SKM-1 treated with dmso at 0.1 percent for 144 hours (cell line): ENCODE measurements around the gene FOLR3.

Source experiments
- DNase-seq: peaks from one replicate; lab custom pipeline; 2025; ENCODE audit not compliant: unreplicated experiment; lab: John Stamatoyannopoulos, UW

The FOLR3 gene

DNA sequence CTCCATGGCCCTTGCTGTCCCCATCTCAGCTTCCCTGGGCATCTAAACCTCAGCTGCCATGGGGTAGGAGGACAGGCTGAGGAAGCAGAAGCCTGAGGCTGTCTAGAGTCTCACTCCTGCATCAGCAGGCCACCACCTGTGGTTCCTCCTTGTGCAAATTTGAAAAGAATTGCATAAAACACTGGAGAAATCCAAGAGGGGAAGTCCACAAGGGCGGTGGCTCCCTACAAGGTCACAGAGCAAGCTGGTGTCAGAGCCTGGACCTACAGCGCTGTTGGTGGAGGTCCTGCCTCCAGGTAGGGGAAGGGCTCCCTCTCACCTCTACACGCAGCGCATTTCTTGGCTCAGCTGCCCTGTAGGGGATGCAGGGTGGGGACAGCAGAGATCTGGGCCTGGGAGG lies at the start of gene FOLR3:
FOLR3 (plus strand) TSS at position 253 of the 400 bp plus-strand sequence. CDS start 228 bp downstream, outside the sequence.
- peak; percentile 32 for DNase-seq

DNA sequence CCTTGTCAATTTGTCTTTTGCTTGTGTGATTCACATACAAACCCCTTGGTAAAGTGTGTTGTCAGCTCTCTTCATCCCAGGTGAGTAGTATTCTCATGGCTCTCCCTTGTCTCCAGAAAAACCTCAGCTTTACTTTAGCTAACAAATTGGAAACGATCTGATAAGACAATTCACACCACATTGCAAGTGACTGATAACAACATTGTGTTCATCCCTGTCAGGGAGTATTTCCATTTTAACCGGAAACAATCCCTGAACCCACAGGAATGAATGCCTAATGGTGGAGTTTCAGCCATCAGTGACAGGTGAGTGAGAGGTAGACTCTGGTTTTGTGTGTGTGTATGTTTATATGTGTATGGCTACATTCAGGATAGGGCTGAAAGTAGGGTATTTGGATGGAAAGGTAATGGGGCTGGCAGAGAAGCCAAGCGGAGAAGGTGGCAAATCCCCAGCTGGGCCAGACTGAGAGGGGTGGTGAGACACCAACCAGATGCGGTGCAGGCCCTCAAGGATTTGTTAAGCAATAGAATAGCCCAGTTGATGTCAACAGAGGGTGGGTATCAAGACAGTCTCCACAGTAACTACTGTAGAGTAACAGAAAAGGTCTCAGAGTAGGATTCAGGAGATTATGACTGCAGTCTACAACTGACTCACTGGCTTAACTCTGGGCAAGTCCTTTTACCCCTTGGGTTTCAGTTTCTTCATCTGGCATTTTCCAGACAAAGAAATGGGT lies 47.3 kb upstream of the FOLR3 start:
- DNase-seq, result no peak

- peak; percentile 98 for DNase-seq
Measured at GRCh38 chr11:72091292-72091691, 44.2 kb upstream of the FOLR3 start.

GRCh38 chr11:72098741-72099140 lies 36.8 kb upstream of the FOLR3 start:
- no peak for DNase-seq

GRCh38 chr11:72100009-72100408 lies 35.5 kb upstream of the FOLR3 start:
- no peak for DNase-seq

DNA sequence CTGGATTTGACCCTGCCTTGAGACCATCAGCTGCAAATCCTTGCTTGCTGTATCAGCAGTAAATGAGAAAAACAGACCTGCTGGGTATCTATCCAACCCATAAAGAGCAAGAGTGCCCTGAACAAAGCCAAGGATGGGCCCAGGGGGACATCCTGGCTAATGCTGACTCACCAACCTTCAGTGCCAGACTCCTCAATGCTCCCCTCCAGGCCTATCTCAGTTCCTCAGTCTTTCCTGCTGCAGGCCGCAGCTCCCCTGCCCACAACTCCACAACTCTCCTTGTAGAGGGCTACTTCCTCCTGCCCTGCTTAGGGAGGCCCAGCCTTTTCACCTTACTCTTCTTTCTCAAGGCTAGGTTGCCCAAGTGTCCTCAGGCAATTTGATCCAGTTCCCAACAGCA lies 35.1 kb upstream of the FOLR3 start:
- peak; percentile 98 for DNase-seq

- no peak for DNase-seq
Measured at GRCh38 chr11:72102162-72102561, 33.4 kb upstream of the FOLR3 start.

- DNase-seq, result no peak
Measured at GRCh38 chr11:72102631-72102945, 32.9 kb upstream of the FOLR3 start.

DNA sequence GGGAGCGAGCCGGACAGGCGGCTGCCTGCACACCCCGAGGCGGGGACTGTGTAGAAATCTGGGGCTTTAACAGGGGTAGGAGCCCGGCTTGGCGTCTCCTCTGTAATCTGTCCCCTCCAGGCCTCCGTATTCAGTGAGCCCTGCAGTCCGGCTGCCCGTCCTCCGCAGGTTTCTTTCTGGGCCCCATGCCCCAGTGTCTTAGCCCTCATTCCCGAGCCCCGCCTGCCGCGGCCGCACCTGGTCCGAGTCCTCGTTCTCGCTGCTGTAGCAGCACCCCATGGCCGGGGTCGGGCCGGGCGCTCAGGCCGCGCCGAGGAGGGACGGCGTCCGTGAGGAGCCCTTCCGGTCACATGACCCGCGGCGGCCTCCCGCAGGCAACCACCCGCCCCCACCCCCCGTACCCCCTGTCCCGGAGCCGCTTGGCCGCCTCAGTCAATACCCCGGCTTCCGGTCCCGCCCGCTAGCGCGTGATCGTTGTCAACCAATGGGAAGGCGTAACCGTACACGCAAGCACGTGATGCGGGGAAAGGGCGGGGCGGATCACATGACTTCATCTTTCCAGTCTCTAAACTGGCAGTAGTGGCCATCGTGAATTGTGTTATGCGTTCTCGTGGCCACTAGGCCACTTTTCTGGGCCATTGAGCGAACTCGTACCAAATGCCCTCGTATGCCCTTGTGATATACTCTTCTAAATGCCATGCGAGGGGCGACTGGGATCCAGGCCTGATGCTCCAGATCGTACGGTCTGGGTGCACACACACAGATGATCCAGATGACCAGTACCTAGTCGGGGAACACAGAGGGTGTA lies 32.4 kb upstream of the FOLR3 start, which contains the start of gene LAMTOR1:
LAMTOR1 (minus strand) TSS at position 352 of the 808 bp plus-strand sequence; CDS start at position 279, 73 bp downstream.
- peak; percentile 93 for DNase-seq

- DNase-seq, result no peak
Measured at GRCh38 chr11:72103754-72104167, 31.8 kb upstream of the FOLR3 start.

DNA sequence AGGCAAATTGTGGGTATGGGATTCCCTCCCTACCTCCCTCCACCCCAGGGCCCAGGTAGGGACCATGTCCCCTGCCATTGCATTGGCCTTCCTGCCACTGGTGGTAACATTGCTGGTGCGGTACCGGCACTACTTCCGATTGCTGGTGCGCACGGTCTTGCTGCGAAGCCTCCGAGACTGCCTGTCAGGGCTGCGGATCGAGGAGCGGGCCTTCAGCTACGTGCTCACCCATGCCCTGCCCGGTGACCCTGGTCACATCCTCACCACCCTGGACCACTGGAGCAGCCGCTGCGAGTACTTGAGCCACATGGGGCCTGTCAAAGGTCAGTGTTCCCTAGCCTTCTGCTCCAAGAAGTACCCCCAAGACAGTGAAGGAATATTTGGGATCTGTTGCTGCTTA lies 29.6 kb upstream of the FOLR3 start, which contains the start of gene TOMT:
TOMT (plus strand) TSS at position 37 of the 400 bp plus-strand sequence; CDS start at position 65, 28 bp downstream.
- no peak for DNase-seq

DNA sequence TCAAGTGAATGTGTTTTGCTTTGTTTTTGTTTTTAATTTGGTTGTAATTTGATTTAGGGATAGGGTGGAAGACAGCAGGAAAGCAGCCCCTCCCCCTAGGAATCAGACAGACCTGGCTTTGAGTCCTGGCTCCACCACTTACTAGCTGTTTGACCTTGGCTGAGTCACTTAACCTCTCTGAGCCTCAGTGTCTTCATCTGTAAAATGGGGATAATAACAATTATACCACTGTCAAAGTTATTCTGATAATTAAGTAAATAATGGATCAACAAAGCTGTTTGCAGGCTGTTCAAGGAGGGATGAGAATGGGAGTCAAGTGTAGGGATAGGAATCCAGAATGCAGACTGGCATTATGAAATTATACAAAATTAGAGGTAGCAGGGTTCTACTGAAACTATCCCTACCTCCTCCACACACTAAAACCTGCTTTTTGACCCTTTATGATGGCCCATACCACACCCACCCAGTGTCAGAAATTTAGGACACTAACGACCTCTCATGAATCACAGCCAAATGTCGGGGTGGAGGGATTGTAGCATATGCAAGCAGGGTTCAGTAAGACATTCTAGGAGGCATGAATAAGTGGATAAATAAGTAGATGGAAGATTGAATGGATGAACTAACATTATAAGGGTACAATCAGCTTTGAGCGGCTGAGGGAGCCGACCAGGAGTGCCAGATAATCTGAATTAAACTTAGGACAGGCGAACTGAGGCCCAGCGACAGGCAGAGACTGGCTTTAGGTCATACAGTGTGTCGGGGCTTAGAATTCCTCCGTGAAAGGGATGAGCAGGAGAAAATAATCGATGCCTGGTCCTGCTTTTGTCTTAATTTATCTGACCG lies 24.0 kb upstream of the FOLR3 start:
- DNase-seq, result no peak

DNA sequence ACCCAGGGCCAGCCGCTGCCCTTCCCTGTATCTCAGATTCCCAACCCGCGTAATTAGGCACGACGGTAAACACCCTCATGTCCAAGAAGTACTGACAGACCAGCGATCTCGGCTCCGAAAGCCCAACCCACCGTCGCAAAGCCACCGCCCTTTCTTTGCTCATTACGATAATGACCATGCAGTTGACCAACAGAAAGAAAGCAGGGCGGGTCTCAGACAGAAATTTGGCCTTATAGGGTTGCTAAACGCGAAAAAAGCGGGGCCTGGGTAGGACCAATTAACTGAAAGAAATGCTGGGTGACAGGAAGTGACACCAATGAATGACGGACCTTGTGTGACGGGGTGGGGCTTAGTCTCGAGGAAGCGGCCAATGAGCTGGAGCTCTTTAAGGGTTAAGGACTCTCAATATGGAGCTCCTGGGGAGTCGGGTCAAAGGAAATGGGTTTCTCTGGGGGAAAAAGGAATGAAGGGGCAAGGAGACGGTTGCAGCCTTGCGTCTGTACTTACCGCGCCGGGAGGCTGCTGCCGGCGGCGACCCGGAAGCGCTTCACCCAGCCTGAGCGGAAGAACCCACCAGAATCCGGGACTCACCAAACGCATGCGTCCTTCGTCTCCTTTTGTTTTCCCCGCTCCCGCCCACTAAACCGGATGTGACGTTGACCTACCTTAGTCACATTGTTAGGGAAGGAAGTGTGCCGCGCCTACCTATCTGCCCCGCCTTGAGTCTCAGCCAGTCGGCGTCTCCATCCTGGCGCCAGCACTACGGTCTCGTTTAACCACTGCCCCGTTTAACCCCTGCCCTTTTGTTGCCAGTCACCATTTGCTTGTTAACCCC lies 23.2 kb upstream of the FOLR3 start, which contains the start of gene ANAPC15:
ANAPC15 (minus strand) TSS at position 553 of the 835 bp plus-strand sequence. CDS start 1,419 bp downstream, outside the sequence.
- DNase-seq, result peak; percentile 99

DNA sequence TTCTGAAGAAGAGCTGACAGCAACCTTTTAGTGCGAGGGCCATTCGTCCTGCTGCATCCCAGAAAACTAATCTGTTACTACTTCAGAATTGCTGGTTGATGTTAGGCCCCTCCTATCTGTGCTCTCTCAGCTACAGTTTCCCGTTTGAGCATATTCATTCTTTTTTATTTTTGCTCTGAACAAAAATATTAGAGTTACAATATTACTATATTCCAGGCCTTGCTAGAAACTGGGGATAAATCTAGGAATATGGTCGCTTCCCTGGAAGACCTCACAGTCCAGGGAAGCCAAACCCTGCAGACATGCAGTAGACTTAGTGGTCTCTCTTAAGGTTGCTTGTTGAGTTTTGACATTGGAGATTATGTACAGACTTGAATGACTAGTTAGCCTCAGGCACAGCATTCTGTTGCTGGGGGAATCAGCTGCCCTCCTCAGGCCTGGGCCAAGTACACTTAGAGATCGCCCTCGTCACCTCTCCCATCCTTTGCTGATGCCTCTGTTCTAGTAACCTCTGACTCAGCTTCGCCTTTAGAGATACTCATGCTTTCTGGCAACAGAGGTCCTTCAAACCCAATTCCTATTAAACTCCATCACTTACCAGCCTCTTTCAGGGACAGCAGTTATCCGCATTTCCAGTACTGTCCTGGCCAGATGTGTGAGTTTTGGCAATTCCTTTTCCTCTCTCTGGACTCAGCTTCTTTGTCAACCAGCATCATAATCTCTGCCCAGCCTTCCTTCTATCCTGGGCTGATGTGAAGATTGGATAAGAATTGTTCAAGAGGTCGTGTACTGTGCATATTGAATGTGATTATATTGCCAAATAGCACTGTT lies 22.3 kb upstream of the FOLR3 start:
- DNase-seq, result no peak

DNA sequence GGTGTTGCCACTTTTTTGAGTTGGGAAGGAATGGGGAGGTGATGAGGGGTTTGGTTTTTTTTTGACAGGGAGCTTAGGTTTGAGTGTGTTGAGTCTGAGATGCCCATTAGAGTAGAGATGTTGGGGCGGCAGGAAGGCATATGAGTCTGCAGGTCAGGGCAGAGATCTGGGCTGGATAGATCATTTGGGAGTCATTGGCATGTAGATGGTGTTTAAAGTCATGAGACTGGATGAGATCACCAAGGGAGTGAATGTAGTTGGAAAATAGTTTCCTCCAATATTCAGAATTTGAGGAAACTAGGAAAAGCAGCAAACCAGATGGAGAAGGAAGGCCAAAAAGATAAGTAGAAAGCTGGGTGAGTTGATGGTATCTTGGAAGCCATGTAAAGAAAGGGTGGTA lies 21.0 kb upstream of the FOLR3 start:
- no peak for DNase-seq

DNA sequence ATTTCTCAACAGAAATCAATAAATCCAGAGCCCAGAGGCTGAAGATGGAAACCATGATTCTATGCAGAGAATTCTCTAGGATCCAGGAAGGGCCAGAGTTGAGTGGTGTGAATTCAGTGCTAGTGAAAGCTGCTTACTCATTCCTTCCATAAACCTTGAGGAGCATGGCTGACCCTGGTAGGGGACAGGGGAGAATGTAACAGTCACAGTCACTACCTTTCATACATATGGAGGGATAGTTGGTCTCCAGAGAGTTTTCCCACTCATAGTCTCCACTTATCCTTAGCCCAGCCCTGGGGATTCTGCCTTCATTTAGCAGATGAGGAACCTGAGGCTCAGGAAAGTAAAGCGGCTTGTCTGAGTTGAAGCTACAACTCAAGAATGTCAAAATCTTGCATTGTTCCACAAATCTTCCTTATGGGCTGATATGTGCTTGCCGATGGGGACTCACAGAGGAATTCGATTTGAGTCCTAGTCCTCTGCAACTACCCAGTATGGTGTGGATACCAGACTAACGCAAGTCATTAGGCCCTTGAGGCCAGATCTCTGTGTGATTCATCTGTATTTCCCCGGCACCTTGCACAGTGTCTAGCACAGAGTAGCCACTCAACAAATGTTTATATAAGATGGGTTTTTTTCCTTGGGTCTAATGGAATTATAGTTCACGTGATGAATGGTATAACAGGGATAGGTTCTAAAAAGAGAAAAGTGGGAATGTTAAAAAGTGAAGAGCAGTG lies 19.3 kb upstream of the FOLR3 start:
- no peak for DNase-seq

DNA sequence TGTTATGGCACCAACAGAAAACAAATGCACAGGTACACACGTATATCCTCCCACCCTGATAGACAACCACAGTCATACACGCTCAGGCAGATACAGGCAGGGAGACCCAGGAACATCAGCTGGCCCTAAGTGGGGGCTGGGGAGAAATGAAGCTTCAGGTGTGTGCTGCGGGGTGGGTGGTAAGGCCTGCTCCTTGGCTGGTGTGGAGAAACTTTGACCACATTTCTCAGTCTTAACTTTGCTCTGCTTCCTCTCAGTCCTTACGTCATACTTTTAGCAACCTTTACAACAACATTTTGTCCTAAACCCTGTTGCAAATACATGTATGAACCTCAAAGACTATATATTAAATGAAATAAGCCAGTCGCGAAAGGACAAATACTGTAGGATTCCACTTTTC lies 16.3 kb upstream of the FOLR3 start:
- DNase-seq, result peak; percentile 59

GRCh38 chr11:72120930-72121329 lies 14.6 kb upstream of the FOLR3 start:
- DNase-seq, result no peak

DNA sequence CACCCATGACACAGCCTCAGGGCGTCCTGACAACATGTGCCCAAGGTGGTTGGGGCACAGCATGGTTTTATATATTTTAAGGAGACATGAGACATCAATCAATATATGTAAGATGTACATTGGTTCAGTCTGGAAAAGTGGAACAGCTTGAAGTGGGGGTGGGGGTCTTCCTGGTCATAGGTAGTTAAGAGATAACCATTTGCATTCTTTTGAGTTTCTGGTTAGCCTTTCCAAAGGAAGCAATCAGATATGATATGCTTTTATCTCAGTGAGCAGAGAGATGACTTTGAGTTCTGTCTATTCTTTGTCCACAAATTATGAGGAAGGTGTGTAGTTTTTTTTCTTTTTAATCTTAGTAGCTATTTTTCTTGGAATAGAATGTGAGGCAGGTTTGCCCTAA lies 12.9 kb upstream of the FOLR3 start:
- no peak for DNase-seq
